Choroid plexus epithelial cell (primary cell): Measurements from ENCODE around the gene CAPN7.
"Not testable (repeated sequence)": the region's sequence is repeated elsewhere in the genome, so short reads cannot be mapped to it uniquely, and the experiment has no call there.

Experiments
- DNase-seq: peaks from one replicate; pipeline ENCODE4 v3.0.0-alpha.2; 2010; ENCODE audit warnings: low read depth
- H3K4me3 ChIP-seq: 2 replicates; pipeline ENCODE4 v1.5.1; 2011; ENCODE audit warnings: low read depth, mild to moderate bottlenecking, control low read depth, low read length, moderate library complexity
- CTCF ChIP-seq: conservative IDR thresholded peaks from 2 replicates; pipeline ENCODE4 v1.5.1; 2011; ENCODE audit warnings: low read depth, mild to moderate bottlenecking, control low read depth, inconsistent platforms, low read length, moderate library complexity

Gene CAPN7

GRCh38 chr3:15205934-15206661 is at the start of gene CAPN7:
CAPN7 (plus strand) TSS chr3:15206246; CDS start chr3:15206496, 250 bp downstream.
- peak; percentile 94 for DNase-seq
- H3K4me3 ChIP-seq, result peak within 1 kb of the TSS; percentile 77
- TF ChIP-seq CTCF, result peak; percentile 55

- H3K4me3 ChIP-seq, result no peak overlapping the region
- no peak for TF ChIP-seq CTCF
- no peak for DNase-seq
Measured at GRCh38 chr3:15157441-15157840, 48.6 kb upstream of the CAPN7 start.

- no peak for TF ChIP-seq CTCF
- DNase-seq, result peak; percentile 67
- no peak overlapping the region for H3K4me3 ChIP-seq
Measured at GRCh38 chr3:15159501-15160136, 46.4 kb upstream of the CAPN7 start.

GRCh38 chr3:15160662-15161061 is 45.4 kb upstream of the CAPN7 start:
- no peak overlapping the region for H3K4me3 ChIP-seq
- TF ChIP-seq CTCF, result no peak
- no peak for DNase-seq

GRCh38 chr3:15161133-15161532 is 44.9 kb upstream of the CAPN7 start:
- H3K4me3 ChIP-seq, result no peak overlapping the region
- no peak for TF ChIP-seq CTCF
- peak; percentile 40 for DNase-seq

GRCh38 chr3:15163656-15164055 is 42.4 kb upstream of the CAPN7 start:
- H3K4me3 ChIP-seq, DNase-seq: not testable (repeated sequence)

GRCh38 chr3:15164340-15164739 is 41.7 kb upstream of the CAPN7 start:
- no peak overlapping the region for H3K4me3 ChIP-seq
- no peak for TF ChIP-seq CTCF
- peak; percentile 4 for DNase-seq
